ENCODE measurements around the gene NQO2.

Gene NQO2

GRCh38 chr6:2988426-2989331 lies 11.0 kb upstream of the NQO2 start (continued):
- TF ChIP-seq ZBTB10 (tag by site-specific recombination; IDR thresholded peaks at IDR 0.05) (peak; percentile 94), ZNF571 (tag by site-specific recombination; IDR thresholded peaks at IDR 0.05) (no peak), ZNF184 (tag by site-specific recombination; IDR thresholded peaks at IDR 0.05) (0 out of 2 replicates have a peak, but pooled peaks have one; percentile 19), ZNF530 (tag by site-specific recombination; IDR thresholded peaks at IDR 0.05; ENCODE audit: low read depth) (no peak), ZXDB (tag by site-specific recombination; IDR thresholded peaks at IDR 0.05) (peak; percentile 93), ZNF10 (tag by site-specific recombination; IDR thresholded peaks at IDR 0.05) (peak; percentile 11; the same call in 1 of the 2 replicates), ZNF324 (tag by site-specific recombination; IDR thresholded peaks at IDR 0.05) (peak; percentile 86), ZNF626 (tag by site-specific recombination; IDR thresholded peaks at IDR 0.05) (no peak), ZBTB21 (tag by site-specific recombination; IDR thresholded peaks at IDR 0.05) (no peak), TRIM28 (IDR thresholded peaks at IDR 0.05; ENCODE audit: borderline replicate concordance, low read length) (peak; percentile 87; the same call in 1 of the 2 replicates), ZNF610 (tag by site-specific recombination; IDR thresholded peaks at IDR 0.05; ENCODE audit: borderline replicate concordance) (0 out of 2 replicates have a peak, but pooled peaks have one; percentile 75), PRDM1 (tag by site-specific recombination; IDR thresholded peaks at IDR 0.05) (no peak), ZNF701 (tag by site-specific recombination; IDR thresholded peaks at IDR 0.05) (no peak), ZNF510 (tag by site-specific recombination; IDR thresholded peaks at IDR 0.05; ENCODE audit: insufficient replicate concordance) (no peak), BCL6B (tag by site-specific recombination; IDR thresholded peaks at IDR 0.05) (no peak), ZNF37A (tag by site-specific recombination; IDR thresholded peaks at IDR 0.05) (no peak), ZNF76 (tag by site-specific recombination; IDR thresholded peaks at IDR 0.05; ENCODE audit: borderline replicate concordance, low read depth) (peak; percentile 9), YY2 (tag by site-specific recombination; IDR thresholded peaks at IDR 0.05) (no peak; the same call in 1 of the 2 replicates), ZNF529 (tag by site-specific recombination; IDR thresholded peaks at IDR 0.05; ENCODE audit: insufficient replicate concordance) (no peak), SALL2 (tag by site-specific recombination; IDR thresholded peaks at IDR 0.05; ENCODE audit: borderline replicate concordance) (no peak), ZNF112 (tag by site-specific recombination; IDR thresholded peaks at IDR 0.05) (no peak), HOXA7 (CRISPR knock-in tag; IDR thresholded peaks at IDR 0.05; ENCODE audit: borderline replicate concordance) (no peak)
- TF ChIP-seq, protein P1, sequence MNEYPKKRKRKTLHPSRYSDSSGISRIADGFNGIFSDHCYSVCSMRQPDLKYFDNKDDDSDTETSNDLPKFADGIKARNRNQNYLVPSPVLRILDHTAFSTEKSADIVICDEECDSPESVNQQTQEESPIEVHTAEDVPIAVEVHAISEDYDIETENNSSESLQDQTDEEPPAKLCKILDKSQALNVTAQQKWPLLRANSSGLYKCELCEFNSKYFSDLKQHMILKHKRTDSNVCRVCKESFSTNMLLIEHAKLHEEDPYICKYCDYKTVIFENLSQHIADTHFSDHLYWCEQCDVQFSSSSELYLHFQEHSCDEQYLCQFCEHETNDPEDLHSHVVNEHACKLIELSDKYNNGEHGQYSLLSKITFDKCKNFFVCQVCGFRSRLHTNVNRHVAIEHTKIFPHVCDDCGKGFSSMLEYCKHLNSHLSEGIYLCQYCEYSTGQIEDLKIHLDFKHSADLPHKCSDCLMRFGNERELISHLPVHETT (tag by site-specific recombination; IDR thresholded peaks at IDR 0.05): peak; percentile 90
- TF ChIP-seq, protein P2, sequence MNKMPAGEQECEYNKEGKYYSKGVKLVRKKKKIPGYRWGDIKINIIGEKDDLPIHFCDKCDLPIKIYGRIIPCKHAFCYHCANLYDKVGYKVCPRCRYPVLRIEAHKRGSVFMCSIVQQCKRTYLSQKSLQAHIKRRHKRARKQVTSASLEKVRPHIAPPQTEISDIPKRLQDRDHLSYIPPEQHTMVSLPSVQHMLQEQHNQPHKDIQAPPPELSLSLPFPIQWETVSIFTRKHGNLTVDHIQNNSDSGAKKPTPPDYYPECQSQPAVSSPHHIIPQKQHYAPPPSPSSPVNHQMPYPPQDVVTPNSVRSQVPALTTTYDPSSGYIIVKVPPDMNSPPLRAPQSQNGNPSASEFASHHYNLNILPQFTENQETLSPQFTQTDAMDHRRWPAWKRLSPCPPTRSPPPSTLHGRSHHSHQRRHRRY (tag by site-specific recombination; IDR thresholded peaks at IDR 0.05): no peak
- TF ChIP-seq, protein P3, sequence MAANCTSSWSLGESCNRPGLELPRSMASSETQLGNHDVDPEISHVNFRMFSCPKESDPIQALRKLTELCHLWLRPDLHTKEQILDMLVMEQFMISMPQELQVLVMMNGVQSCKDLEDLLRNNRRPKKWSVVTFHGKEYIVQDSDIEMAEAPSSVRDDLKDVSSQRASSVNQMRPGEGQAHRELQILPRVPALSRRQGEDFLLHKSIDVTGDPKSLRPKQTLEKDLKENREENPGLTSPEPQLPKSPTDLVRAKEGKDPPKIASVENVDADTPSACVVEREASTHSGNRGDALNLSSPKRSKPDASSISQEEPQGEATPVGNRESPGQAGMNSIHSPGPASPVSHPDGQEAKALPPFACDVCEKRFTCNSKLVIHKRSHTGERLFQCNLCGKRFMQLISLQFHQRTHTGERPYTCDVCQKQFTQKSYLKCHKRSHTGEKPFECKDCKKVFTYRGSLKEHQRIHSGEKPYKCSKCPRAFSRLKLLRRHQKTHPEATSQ (tag by site-specific recombination; IDR thresholded peaks at IDR 0.05): peak; percentile 50; the same call in 1 of the 2 replicates
- TF ChIP-seq, protein P4, sequence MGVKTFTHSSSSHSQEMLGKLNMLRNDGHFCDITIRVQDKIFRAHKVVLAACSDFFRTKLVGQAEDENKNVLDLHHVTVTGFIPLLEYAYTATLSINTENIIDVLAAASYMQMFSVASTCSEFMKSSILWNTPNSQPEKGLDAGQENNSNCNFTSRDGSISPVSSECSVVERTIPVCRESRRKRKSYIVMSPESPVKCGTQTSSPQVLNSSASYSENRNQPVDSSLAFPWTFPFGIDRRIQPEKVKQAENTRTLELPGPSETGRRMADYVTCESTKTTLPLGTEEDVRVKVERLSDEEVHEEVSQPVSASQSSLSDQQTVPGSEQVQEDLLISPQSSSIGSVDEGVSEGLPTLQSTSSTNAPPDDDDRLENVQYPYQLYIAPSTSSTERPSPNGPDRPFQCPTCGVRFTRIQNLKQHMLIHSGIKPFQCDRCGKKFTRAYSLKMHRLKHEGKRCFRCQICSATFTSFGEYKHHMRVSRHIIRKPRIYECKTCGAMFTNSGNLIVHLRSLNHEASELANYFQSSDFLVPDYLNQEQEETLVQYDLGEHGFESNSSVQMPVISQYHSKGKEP (tag by site-specific recombination; IDR thresholded peaks at IDR 0.05): peak; percentile 92
- TF ChIP-seq, protein P5, sequence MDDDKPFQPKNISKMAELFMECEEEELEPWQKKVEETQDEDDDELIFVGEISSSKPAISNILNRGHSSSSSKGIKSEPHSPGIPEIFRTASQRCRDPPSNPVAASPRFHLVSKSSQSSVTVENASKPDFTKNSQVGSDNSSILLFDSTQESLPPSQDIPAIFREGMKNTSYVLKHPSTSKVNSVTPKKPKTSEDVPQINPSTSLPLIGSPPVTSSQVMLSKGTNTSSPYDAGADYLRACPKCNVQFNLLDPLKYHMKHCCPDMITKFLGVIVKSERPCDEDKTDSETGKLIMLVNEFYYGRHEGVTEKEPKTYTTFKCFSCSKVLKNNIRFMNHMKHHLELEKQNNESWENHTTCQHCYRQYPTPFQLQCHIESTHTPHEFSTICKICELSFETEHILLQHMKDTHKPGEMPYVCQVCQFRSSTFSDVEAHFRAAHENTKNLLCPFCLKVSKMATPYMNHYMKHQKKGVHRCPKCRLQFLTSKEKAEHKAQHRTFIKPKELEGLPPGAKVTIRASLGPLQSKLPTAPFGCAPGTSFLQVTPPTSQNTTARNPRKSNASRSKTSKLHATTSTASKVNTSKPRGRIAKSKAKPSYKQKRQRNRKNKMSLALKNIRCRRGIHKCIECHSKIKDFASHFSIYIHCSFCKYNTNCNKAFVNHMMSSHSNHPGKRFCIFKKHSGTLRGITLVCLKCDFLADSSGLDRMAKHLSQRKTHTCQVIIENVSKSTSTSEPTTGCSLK (tag by site-specific recombination; IDR thresholded peaks at IDR 0.05): no peak
